Retina (tissue), 1 donor: ENCODE measurements around the gene FAM234A.
"Not testable (repeated sequence)": the region's sequence is repeated elsewhere in the genome, so short reads cannot be mapped to it uniquely, and the experiment has no call there.

Source experiments
- DNase-seq: peaks from one replicate; pipeline ENCODE4 v3.0.0-alpha.2; 2016

The FAM234A gene

DNA sequence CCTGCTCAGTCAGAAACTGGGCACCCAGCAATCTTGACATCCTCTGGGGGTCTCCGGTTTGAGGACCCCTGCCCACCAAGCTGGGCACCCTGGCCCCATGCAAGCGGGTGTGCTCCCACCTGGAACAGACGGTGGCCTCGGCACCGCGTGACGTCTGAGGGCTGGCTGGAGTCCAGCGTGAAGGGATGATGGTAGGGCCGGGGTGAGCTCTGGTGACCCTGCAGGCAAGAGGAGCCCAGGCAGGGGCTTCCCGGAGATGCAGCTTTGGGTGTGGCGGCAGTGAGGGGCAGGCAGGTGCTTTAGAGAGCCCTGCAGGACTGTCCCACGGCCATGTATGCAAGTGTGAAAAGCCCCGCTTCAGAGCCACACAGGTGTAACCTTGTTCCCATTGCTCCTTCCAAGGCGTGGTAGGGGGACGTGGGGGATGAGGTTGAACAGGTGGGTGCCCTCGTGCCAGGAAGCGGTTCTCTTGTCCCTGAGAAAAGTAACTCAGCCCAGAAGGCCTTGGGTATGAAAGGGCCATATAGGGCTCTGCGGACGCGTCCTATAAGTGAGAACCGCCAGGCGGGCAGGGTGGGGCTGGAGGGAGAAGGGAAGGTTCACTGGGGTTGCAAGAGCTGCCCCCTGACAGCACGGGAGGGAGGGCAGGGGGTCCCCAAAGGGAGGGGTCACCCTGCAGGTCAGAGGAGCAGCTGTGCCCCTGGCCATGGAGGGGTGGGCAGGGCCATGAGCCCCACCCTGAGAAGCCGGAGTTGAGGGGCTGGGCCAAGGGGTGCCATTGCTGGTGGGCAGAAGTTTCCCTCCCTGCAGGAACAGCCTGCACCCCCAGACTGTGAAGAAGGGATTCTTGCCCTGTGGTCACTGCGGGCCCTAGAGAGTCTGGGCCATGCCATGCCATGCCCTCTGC, 31.9 kb downstream of the FAM234A start:
- DNase-seq: no peak

DNA sequence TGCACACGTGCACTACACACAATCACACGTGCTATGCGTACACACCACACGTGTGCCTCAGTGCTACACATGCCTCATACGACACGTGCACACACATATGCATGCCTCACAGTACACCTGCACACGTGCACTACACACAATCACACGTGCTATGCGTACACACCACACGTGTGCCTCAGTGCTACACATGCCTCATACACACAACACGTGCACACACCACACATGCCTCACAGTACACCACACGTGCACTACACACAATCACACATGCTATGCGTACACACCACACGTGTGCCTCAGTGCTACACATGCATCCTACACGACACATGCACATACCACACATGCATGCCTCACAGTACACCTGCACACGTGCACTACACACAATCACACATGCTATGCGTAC, 32.9 kb downstream of the FAM234A start:
- not testable (repeated sequence) for DNase-seq

DNA sequence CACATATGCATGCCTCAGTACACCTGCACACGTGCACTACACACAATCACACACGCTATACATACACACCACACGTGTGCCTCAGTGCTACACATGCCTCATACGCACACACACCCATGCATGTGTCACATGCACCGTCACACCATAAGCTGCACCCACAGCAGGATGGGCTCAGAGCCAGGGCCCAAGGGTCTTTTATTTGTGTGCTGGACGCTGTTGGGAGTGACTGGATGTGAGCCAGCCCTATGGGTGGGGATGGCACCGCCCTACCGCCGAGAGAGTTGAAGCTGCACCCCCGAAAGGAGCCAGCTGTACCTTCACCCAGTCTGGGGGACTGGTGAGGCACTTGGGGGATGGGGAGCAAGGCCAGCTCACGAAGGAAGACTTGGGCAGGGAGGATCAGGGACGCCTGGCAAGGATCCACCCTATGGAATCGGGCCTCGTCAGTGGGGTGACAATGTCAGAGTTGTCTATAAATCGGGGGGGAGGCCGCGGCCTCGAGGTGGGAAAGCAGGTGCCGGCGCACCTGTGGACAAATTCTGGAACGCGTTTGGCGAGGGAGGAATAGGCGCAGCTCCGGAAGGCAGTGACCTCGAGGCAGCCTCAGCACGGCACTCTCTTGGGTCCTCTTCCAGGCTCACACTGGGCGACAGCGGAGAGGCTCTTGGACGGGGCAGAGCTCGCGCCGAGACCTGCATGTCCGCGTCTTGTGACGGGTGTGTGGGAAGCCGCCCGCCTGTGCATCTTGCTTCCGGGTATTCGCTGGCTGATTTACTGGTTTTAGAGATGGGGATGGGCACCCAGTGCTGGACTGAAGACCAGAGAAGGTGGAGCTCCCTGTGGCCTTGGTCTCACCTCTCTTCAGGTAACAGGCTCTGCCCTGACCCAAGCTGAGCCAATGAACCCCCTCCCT, 33.8 kb downstream of the FAM234A start:
- DNase-seq: no peak

DNA sequence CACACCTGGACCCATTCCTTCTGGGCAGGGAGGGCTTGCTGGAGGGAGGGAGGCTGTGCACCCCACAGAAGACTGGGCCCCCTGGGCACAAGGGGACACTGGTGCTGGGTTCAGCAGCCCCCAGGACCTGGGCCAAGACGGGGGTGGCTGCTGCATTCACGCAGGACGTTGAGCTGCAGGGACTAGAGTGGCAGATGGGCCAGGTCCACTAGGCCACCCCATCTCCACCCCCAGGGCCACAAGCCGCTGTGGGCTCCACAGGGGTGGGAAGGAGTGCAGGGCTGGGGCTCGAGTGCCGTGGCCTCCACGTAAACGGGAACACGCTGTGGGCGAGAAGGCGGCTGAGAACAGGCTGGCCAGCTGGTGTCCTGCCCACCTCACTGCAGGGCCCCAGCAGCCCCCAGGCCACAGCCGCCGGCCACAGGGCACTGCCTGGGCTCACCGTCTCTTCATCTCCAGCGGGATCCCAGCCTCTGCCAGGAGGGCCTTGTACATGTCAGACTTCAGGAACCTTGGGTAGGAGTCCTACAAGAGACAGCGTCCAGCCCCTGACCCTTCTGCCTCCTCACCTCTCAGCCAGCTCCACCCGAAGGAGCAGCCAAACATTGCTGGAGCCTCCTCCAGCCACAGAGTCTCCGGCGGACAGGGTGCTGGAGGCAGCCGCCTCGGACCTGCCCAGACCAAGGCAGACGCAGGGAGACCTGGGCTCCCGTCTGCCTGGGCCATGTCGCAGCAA, 34.6 kb downstream of the FAM234A start:
- DNase-seq: no peak

DNA sequence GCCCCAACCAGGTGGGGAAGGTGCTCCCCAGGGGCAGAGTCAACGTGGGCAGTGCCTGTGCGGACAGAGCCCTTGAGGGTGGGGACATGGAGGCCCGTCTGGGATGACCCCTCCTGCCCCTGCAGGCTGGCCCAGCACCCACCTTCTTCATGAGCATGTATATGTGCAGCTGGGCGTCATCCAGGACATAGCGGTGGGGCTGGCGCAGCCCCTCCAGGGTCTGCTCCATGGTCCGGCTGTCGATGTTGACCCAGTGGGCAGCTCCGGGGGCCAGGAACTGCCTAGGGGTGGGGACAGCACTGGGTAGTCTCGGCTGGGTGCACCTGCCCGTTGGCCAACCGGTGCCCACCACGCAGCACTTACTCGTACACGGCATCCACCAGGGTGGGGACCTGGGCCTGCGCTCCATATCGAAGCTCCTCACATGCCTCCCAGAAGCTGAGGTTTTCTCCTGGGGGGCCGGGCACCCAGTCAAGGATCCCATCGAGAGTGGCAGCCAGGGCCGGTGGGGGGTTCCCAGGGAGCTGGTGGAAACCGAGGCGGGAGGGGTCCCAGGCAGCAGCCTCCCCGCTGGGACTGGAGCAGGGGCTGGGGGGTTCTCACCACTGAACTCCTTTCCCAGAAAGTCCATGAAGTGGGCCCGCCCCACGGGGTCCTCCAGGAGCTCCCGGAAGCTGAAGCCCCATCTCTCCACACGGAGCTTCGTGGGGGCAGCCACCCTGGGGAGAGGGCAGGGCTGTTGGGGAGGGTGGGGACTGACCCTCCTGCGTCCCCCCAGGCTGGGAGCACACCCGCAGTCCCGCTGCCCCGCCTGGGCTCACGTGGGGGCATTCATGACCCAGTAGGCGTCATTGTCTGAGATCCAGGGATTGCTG, 36.0 kb downstream of the FAM234A start:
- no peak for DNase-seq

DNA sequence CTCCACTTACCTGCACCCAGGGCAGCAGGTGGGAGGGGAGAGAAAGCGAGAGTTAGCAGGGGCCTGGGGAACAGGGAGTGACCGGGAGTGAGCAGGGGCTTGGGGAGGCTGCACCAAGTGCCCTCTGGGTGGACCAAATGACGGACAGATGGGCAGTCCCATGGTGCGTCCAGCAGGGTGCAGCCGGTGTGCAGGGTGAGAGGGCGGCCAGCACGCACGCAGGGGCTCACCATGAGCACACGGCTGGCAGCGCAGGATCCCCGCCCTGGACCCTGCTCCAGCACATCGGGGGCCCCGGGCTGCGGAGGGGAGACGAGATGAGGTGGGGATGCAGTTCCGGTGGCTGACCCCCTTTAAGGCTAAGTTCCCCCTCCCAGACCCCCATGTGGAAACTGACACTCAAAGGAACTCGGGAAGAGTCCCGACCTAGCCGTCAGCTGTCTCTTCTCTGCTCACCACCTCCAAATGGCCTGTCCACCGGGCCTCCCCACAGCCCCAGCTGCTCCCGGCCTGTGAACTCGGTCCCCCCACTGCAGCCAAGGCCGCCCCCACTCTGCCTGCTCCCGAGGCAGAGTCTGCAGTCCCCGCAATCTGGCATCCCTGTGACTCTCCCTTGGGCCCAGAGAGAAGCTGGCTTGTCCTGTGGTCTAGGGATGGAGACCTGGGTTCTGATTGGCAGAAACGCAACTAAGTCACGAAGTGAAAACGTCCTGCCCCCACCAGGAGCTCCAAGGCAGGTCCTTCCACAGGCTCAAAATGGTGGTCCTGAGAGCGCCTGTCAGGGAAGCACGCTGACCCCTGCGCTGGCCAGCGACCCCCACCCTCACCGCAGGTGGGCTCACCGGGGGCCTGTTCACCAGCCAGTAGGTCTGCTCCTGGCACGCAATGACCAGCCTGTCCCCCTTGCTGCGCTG, 38.3 kb downstream of the FAM234A start:
- DNase-seq: no peak

DNA sequence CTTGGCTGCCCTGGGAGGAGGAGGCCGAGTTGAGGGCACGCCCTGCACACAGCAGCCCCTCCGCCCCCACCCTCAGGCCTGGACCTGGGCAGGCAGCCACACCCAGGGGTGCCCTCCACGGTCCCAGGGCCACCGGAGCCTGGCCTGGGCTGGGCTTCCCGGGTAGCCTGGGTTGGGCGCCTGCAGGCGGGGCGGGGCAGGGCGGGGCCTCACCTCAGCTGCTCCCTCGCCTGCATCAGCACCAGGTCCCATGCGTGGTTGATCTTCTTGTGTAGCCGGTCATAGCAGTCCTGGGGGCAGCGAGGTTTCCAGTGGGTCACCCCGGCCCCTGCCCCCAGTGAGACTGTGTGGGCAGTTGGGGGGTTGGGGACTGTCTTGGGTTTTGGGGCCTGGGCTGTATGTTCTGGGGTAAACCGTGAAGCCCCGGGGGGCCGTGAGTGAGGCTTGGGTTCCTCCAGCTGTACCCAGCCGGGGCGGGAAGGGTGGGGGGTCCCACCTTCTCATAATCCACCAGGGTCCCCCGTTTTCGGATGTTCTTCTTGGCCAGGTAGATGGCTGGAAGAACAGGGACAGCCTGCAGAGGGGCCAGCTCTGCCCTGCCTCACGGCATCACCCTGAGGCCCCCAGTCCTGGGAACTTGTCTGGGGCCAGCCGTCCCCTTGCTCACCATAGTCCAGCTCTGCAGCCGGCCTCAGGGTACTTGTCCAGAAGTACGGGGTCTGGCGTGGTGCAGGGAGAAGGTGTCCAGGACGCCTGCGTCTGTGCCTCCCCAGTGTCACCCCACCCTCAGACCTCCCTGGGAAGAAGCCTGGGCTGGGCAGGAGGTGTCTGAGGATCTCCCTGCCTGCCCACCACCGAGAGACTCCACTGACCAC, 39.2 kb downstream of the FAM234A start:
- DNase-seq: no peak

DNA sequence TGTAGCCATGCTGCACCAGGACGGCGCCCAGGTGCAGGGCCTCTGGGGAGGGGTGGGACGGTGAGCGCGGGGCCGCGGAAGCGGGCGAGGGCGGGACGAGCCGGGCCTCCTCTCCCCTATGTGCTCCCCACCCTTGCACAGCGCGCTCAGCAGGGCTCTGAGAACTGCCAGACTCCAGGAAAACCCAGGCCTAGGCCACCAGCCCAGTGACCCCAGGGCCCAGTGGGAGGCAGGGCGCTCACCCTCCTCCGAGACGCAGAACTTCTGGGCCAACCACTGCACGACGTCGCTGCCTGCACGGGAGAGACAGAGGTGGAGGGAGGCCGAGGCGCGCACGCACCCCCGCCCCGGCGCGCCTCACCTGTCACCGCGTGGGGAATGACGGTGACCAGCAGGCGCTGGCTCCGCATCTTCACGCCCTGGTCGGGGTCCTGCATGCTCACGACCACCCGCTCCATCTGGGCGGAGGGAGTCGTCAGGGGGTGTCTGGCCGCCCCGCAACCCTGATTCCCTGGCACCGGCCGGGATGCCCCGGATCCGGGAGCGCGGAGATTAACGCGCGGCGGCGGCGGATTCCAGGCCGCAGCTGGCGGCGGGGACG, 40.5 kb downstream of the FAM234A start:
- peak; percentile 73 for DNase-seq

DNA sequence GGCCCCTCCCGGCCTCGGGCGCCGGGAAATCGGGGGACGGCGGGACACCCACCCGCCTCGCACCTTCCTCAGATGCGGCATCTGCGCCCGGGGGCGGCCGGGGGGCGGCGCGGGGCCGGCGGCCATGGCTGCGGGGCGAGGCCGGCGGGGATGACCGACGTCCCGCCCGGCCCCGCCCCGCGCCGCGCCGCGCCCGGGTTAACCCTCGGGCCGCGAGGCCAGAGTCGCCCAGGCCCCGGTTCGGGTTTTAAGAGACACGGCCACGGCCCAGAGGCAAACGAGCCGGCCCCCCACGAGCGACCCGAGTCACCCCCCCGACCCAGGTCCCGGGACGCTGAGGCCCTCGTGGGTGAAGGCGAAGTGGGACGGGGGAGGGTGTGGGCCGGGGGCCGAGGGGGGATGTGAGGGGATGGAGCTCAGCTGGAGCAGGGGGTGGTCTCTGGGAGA, 41.2 kb downstream of the FAM234A start, which contains the start of gene RGS11:
RGS11 (minus strand) TSS at position 159 of the 447 bp plus-strand sequence; CDS start at position 126, 33 bp downstream.
- DNase-seq: no peak

DNA sequence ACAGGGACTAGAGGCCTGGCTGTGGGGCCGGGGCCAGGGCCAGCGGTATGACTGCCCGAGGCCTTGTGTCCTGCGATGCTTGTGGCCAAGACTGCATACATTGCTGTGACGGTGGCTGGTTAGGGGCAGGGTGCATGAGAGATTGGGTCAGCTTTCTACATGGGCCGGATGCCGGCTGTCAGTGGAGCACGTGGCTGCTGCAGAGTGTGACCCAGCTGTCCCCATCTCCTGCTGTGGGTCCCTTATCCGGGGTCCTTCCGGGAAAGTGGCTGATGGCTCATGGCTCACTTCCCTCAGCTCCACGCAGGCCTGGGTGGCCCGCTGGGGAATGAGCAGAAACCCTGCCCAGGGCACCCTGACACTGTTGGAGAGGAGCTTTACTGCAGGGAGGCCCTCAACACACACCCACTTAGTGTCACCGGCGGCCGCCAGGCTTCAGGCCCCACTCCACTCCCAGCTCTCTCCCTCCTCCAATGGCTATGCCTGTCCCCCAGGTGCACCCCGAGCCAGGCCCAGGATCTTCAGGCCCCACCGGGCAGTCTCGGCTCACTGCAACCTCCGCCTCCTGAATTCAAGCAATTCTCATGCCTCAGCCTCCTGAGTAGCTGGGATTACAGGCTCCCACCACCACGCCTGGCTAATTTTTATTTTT, 41.9 kb downstream of the FAM234A start:
- peak; percentile 40 for DNase-seq

DNA sequence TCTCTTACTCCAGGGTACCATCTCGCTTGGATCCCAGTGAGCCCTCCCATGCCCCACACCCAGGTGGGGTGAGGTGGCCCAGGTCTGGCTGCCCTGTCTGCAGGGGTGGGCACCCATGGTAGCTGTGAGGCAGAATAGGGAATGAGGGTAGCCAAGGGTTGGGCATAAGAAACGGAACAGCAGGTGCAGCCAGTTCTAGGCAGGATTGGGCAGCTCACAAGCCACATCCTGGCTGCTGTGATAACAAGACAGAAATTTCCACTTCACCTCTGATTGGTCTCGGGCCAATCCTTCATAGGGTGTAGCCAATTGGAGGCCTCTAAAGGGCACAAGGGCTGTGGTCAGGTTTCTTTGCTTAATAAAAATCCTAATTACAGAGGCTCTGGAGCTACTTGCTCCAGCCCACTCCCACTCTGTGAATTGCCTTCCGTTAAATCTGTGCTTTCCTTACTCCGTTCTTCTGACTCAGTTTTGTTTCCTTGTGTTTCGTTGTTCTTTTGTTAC, 44.3 kb downstream of the FAM234A start:
- DNase-seq: no peak

DNA sequence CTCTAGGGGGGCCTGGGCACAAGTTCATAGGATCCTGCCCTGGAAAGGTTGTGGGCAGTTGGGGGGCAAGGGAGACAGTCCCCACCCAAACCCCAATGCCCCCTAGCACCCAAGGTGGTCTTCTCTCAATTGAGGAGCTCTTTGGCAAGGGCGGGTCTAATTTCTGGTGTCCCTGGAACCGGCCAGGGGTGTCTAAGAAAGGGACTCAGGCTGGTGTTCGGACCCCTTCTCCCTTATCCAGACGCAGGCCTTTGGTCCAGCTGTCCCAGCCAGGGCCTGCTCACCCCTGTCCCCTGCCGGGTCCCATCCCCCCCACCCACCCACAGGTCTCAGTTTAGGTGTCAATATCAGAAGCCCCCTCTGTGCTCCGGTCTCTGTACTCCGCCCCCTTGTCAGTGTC, 44.9 kb downstream of the FAM234A start:
- DNase-seq: no peak

DNA sequence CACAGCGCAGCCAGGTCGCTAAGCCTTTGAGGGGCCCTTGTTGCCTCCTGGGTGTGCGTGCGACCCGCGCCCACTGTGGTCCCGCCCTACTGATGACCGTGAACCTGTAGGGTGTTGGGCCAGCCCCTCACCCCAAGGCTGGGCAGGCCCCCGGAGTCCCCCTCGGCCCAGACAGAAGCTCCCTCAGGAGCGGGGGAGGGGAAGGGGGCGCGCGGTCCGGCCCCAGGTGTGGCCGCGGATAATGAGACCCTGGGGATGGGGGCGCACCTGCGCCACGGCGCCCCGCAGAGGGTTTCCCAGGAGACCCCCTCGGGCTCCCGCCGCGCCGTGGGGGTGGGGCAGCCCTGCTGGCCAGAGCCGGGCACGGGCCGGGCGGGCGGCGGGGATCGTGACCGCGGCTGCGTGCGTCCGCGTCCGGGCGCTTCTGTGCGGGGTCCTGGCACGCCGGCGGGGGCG, 45.4 kb downstream of the FAM234A start:
- peak; percentile 38 for DNase-seq

DNA sequence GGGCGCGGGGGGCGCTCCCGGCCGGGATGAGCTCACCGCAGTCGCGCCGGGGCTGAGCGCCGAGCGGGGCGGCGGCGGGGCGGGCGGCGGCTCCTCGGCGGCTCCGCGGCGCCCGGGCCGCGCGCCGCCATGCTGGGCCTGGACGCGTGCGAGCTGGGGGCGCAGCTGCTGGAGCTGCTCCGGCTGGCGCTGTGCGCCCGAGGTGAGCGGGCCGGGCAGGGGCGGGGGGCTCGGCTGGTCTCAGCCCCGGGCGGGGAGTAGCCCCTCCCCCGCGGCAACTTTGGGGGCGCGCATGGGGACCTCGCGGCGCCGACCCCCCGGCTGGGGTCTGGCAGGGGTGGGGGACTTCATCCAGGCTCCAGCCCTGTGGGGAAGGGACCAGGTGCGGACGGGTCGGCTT, 45.9 kb downstream of the FAM234A start, which contains the start of gene ARHGDIG:
ARHGDIG (plus strand) TSS at position 40 of the 400 bp plus-strand sequence; CDS start at position 130, 90 bp downstream.
- DNase-seq: no peak

DNA sequence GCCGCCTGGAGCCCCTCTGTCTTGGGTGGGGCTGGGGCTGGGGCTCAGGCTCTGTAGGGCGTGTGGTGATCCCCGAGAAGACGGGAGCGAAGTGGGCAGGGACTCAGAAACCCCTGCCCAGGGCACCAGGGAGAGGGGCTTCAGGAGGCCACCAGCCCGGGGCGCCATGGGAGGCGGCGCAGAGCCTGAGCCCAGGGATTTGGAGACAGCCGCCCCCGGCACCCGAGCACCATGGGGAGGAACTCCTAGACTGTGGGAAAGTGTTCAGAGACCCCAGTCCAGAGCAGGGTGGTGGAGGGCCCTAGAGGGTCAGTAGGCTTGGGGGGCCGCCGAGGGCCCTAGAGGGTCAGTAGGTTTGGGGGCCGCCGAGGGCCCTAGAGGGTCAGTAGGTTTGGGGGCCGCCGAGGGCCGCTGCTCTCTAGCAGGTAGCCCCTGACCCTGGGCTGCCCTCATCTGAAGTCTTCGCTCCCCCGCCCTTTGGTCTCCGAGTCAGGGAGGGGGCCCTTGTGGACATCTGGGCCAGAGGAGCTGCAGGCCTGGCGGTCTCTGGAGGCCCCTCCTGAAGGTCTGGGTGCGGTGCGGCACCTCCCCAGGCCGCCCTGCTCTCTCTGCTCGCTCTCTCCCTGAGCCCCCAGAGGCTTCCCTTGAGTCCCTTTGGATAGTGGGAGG, 46.5 kb downstream of the FAM234A start:
- DNase-seq: peak; percentile 46

DNA sequence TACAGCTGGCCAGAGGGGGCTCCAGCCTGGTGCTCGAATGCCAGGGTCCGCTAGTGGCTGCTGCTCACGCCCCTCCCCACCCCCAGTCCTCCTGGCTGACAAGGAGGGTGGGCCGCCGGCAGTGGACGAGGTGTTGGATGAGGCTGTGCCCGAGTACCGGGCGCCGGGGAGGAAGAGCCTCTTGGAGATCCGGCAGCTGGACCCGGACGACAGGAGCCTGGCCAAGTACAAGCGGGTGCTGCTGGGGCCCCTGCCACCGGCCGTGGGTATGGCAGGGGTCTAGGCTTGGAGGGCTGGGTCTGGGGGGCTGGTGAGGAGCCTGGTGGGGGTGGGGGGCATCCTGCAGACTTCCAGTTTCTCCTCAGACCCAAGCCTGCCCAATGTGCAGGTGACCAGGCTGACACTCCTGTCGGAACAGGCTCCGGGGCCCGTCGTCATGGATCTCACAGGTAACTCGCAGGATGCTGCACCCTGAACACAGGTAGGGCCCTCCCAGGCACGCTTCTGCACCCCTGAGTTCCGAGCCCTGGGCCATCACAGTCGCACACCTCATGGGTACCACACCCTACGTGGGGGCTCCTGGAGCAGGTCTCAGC, 47.1 kb downstream of the FAM234A start:
- DNase-seq: no peak

DNA sequence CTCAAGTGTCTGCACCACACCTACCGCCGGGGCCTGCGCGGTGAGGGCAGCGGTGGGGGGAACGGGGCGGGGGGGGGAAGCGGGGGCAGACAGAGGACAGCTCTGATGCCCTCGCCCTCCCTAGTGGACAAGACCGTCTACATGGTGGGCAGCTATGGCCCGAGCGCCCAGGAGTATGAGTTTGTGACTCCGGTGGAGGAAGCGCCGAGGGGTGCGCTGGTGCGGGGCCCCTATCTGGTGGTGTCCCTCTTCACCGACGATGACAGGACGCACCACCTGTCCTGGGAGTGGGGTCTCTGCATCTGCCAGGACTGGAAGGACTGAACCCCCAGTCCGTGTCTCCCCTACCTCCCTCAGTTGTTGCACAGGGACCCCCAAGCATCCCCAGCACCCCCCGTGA, 47.9 kb downstream of the FAM234A start:
- no peak for DNase-seq
